GM18507 (cell line): ENCODE data around the gene DIAPH3.

Source experiments
- DNase-seq: peaks from one replicate; pipeline ENCODE4 v3.0.0; 2011; ENCODE audit warnings: low read depth; ENCODE audit not compliant: insufficient read length; ENCODE audit errors: extremely low spot score
- FAIRE-seq: peaks from 2 replicates; lab custom pipeline; 2011; peaks lifted over from hg19 to GRCh38; lab: Jason Lieb, UNC

The DIAPH3 gene

DNA sequence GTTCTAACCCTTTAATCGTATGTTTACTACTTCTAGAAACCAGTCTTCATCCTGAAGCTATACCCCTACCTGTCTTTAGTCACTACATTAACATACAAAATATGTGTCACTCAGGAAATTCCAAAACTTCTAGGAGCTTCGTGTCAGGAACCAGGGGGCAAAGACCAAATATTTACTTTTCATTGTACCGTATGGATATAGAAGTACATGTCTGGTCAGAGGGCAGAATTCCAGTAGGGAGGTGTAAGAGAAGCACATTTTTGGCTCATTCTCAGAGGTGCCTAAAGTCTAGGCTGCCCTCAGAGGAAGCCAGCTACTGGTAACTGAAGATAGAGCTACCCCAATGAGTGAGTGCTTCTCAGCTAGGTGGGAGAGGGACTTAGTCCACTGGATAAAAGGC lies 320.7 kb downstream of the DIAPH3 start:
- FAIRE-seq (no peak), DNase-seq (no peak)

- FAIRE-seq: no peak
Measured at GRCh38 chr13:59842507-59842906, 321.2 kb downstream of the DIAPH3 start.

DNA sequence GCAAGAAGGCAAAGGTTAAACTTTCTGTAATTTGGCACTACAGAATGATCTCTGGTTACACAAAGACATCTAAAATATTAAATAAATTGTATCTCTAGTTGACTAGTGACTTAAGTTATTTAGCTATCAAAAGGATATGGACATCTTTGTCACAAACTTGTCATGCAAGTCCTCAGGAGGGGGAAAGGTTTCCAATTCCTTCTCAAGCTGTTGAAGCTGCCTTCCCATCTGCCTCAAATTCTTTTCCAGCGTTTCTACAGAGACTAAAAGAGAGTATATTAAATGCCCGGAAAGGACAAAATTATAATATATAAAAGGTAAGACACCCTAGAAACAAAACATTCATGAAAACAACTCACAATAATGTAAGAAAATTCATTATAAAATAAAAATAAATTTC lies 324.5 kb downstream of the DIAPH3 start:
- DNase-seq: no peak
- no peak for FAIRE-seq

More at GRCh38 chr13:59842507-59842906, 321.2 kb downstream of the DIAPH3 start:
- no peak for DNase-seq

- DNase-seq (no peak), FAIRE-seq (no peak)
Measured at GRCh38 chr13:59837101-59837500, 326.6 kb downstream of the DIAPH3 start.

DNA sequence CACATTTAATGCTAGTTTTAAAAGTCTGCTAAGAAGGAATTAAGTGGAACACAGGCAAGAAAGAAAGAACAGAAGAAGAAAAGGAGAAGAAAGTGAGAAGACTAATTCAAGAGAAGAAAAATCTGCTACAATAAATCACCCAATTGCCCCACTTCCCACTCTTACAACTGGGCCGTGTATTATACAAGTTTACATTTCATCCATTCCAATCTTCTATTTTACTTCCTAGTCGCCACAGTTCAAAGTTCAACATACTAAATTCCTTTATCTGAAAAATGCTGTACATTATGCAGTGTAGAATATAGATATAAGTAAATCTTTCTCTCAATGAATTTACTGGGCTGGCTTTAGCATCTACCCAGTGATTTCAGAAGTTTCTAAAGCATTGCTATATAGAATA lies 328.2 kb downstream of the DIAPH3 start:
- FAIRE-seq: no peak

DNA sequence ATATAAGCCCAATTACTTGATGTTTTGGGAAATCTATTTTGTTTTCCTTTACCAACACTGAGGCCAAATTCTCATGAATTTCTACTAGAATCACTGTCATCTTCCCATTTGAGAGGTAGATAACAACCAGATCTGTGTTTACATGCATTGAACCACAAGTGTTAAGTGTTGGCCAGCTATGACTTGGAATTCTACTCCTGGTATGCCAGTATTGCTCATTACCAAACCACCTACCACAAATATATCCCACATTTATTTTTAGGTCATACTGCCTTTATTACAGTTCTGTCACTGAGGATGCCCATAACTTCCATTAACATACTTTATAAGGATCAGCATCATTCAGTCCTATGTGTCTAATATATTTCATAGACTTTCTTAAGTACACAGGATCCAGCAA lies 328.9 kb downstream of the DIAPH3 start:
- no peak for DNase-seq
- FAIRE-seq: no peak

More for the DNA sequence above, 328.2 kb downstream of the DIAPH3 start:
- DNase-seq: no peak

DNA sequence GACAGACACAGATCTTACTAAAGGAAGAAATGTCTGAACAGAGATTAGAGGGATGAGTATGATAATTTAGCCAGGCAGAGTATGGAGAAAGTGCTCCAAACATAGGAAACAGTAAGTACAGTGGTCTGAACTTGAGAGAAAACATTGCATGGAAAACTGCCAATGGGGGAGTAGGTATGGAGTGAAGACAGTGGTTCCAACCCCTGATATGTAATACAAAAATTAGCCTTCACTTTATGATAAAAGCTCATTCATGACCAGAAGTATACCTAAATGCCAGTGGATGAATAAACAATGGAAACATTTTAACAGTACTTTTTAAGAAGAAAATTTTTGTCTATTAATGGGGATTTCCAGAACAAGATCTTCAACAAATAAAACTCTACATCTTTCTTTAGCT lies 334.0 kb downstream of the DIAPH3 start:
- no peak for FAIRE-seq

DNA sequence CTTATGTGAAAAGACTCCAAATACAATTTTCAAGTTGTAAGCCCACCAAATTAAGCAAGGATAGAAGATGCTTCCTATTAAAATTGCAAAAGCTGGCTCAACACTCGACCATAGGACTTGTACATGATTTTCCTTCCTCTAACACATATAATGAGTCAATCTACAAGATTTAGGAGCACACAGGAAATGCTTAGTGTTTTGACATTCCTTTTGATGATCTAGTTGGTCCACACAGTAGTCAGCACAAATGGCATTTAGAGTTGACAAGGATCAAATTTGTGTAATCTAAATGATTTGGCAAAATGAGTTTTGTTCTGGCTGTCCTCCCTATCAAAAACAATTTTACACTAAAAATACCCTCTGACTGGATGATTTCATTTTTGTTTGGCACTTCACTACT lies 340.2 kb downstream of the DIAPH3 start:
- FAIRE-seq (no peak), DNase-seq (no peak)

More for the DNA sequence above, 334.0 kb downstream of the DIAPH3 start:
- DNase-seq: no peak

DNA sequence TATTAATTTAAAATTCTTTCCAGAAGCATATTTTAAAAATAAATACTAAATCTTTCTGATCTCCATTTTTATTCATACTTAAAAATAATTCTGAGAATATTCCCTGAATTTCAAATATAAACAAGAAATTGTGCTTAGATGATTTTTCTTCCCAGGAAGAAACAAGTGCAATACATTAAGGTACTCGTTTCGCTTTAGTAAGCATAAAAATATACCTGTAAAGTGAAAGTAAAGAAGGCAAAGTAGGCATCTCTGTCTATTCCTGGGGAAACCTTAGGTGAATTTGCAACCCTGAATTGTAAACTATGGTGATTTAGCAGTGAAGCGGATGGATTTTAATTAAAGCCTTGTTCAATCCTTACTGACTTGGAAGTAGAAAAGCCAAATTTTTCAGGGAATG lies 354.2 kb downstream of the DIAPH3 start:
- FAIRE-seq (no peak), DNase-seq (no peak)

GRCh38 chr13:59806801-59807200 lies 356.9 kb downstream of the DIAPH3 start:
- FAIRE-seq: no peak
- DNase-seq: no peak

DNA sequence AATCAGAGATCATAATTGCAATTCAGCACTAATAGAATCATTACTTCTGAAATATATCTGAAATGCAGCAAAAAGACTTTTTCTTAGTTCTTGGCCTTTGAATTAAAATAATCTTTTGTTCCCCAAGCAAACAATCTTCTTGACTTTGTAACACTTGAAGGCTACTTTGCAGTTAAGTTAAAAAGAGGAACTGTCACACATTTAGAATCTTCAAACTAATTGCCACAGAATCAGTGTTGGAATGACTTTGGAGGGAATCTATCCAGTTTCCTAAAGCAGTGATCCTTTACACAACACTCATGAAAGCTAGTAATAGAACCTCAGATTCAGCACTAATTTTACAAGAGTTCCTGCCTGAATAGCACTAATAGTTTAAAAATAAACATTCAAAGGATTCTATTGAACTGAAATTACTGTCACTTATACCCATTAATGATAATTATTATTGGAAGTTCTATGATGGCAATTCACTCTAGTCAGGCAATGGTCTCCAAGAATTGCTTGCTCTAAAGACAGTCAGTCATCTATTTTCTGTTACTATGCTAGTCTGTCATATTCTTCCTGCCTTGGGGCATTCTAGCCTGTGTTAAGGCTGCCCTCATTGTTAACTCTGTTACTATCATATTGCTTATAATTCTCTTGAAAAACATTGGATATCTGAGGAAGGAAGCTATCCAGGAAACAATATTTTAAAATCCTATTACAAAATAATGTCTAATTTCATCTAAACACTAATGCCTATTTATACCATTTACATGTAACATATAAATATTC lies 362.4 kb downstream of the DIAPH3 start:
- FAIRE-seq (no peak), DNase-seq (no peak)

- DNase-seq (no peak), FAIRE-seq (no peak)
Measured at GRCh38 chr13:59793107-59793506, 370.6 kb downstream of the DIAPH3 start.

GRCh38 chr13:59790626-59791025 lies 373.1 kb downstream of the DIAPH3 start:
- DNase-seq: no peak

DNA sequence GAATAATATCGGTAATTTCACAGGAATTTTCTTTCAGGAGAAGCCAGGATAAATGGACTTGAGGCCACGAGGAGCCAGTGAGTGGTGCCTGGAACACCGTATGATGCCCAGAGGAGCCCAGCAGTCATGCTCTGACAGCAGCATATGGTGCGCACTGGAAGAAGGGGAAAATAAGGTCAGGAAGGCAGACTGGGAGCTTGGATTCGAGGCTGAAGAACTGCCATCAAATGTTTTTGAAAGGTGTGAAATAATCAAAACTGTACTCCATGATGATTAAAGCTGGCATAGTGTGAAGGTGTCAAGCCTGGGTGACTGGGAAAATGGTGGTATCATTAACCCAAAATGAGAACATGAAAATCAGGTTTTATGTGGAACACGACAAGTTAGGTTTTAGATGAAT lies 374.2 kb downstream of the DIAPH3 start:
- peak; percentile 15 for FAIRE-seq
- DNase-seq: no peak

More at GRCh38 chr13:59790626-59791025, 373.1 kb downstream of the DIAPH3 start:
- no peak for FAIRE-seq

- no peak for DNase-seq
- no peak for FAIRE-seq
Measured at GRCh38 chr13:59787679-59788078, 376.0 kb downstream of the DIAPH3 start.

- DNase-seq (no peak), FAIRE-seq (no peak)
Measured at GRCh38 chr13:59782696-59783095, 381.0 kb downstream of the DIAPH3 start.

- FAIRE-seq (no peak), DNase-seq (no peak)
Measured at GRCh38 chr13:59780058-59780457, 383.7 kb downstream of the DIAPH3 start.

- DNase-seq: no peak
- no peak for FAIRE-seq
Measured at GRCh38 chr13:59776924-59777690, 386.6 kb downstream of the DIAPH3 start.

DNA sequence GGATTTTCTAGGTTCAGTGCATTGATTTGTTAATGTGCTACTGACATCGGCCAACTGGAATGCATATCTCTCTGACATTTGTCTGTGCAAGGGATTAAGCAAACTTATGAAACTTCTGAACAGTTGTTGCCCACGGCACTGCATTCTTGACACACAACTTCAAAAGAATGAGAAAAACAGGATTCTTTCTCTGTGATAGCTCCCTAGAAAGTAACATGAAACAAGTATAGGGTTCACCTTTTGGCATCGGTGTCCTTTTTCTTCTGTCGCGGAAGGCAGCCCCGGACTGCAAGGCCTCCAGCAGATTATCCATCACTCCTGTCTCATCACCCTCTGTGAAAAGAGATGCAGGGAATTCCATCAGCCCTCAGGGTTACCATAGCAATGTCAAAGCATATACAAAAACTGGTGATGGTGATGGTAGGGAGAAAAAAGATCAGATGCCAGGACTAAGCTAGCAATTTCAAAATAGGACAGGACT lies 389.2 kb downstream of the DIAPH3 start:
- FAIRE-seq: no peak

DNA sequence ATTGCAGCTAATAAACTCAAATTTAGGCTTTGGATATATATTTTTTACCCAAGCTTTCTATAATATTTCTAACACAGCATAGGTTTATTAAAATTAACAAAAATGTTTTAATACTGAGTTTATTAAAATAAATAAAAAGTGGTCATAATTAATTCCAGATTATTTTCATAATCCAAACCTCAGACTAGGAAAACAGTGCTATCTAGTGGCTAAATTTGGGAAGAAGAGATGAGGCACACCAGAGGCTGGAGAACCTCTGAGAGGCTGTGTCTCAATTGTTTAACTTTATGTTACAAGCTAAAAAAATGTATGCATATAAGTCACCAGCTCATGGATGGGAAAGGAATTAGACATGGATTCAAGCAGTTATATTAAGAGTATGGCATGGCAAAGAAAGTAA lies 392.5 kb downstream of the DIAPH3 start:
- FAIRE-seq: peak; percentile 56
- no peak for DNase-seq

More for the DNA sequence above, 389.2 kb downstream of the DIAPH3 start:
- no peak for DNase-seq

DNA sequence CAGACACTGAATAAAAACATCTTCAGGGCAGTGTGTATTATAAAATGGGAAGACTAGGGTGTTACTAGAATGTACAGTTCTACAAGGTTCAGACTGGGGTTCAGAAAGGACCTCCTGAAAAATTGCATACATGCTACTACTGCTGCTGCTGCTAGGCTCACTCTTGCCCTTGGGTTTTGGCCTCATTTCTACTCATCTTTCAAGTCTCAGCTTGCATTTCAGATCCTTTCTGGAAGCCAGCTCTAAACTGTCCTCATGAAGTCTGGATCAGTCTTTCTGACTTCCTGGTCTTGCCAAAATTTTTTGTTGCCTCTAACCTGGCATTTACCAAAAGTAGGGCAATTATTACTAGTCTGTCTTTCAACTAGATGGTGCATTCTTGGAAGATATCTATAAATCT lies 393.3 kb downstream of the DIAPH3 start:
- DNase-seq: no peak
- no peak for FAIRE-seq
